Breast epithelium (tissue), 3 donors: ENCODE measurements around the gene PPP2R1B.

Experiments
- POLR2A ChIP-seq: fragments of 450-650 bp; IDR thresholded peaks from one replicate; pipeline ENCODE4 v1.6.1; 2016; ENCODE audit warnings: antibody characterized with exemption, mild to moderate bottlenecking, moderate library complexity
- POLR2AphosphoS5 ChIP-seq, 3 donors: sonication (generic); formaldehyde crosslinking; IDR thresholded peaks; one replicate each; pipeline ENCODE4 v1.6.1; 2017; ENCODE audit warnings: antibody characterized with exemption in 3 of 3

DNA sequence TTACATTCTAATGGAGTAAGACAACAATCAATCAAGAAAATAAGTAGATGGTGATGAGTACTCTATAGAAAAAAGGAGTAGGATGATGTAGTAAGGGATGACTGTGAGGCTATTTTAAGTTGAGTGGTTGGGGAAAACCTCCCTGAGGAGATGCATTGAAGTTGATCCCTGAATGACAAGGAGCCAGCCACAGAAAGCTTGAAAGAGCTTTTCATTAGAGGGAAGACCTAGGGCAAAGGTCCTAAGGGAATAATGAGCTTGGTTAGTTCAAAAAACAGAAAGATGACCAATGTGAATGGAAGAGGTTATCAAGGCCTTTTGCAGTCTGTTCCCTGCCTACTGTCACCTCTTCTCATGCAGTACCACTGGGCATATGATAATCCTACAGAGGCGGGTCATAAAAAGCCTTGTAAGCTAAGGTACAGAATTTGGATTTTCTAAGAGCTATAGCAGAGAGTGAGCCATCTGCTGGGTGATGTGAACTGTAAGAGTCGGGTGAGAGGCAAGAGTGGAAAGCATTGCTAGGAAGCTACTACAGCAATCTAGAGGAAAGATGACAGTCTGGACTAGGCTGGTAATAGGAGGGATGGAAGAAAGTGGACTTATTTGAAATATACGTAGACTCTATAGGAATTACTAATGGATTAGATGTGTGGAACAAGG, 3.1 kb downstream of the PPP2R1B start:
- TF ChIP-seq POLR2AphosphoS5 (IDR thresholded peaks at IDR 0.05) (no peak), POLR2A (no peak)
